Upper lobe of left lung (tissue), 6 donors: Measurements from ENCODE around the gene OGFOD2. TPM values are rescaled to one million over a fixed set of nuclear protein-coding genes. Genes with fewer than 3 reads are reported as not detected.
A peak's percentile ranks its signal among the peaks of the same experiment; 100 is the strongest.

Source experiments
- ATAC-seq, 2 donors: fragments of 200-7000 bp; cut with Tn5 transposase; one replicate each; pipeline ENCODE4 v1.9.1; 2022; ENCODE audit warnings: mild to moderate bottlenecking in 2 of 2, moderate library complexity in 2 of 2; ENCODE audit not compliant: low FRiP score in 2 of 2
- DNase-seq, 2 donors: peaks; one replicate each; pipeline ENCODE4 v3.0.0-alpha.2; 2019 to 2020
- H3K27ac ChIP-seq, 4 donors: fragments of 200-600 bp; sonication (generic); one replicate each; pipeline ENCODE4 v1.5.1; 2016 to 2019
- H3K27me3 ChIP-seq, 4 donors: fragments of 200-600 bp; sonication (generic); one replicate each; pipeline ENCODE4 v1.5.1; 2017 to 2019
- H3K36me3 ChIP-seq, 4 donors: fragments of 200-600 bp; sonication (generic); one replicate each; pipeline ENCODE4 v1.5.1; 2016 to 2019
- H3K4me1 ChIP-seq, 4 donors: fragments of 200-600 bp; sonication (generic); one replicate each; pipeline ENCODE4 v1.5.1; 2018 to 2019
- H3K4me3 ChIP-seq, 4 donors: fragments of 200-600 bp; sonication (generic); one replicate each; pipeline ENCODE4 v1.5.1; 2017 to 2019; ENCODE audit warnings: mild to moderate bottlenecking in 2 of 4, moderate library complexity in 1 of 4
- H3K9me3 ChIP-seq, 4 donors: fragments of 200-600 bp; sonication (generic); one replicate each; pipeline ENCODE4 v1.5.1; 2018 to 2019
- CTCF ChIP-seq, 6 experiments: fragments of 450-650 bp in 4 of 6; fragments of 200-600 bp in 2 of 6; sonication (generic) in 2 of 6; IDR thresholded peaks; one replicate each; pipeline ENCODE4 v1.5.1; 2016 to 2019; ENCODE audit warnings: antibody characterized with exemption in 6 of 6
- EP300 ChIP-seq, 4 donors: sonication (generic); formaldehyde crosslinking; IDR thresholded peaks; one replicate each; pipeline ENCODE4 v1.5.1; 2017; ENCODE audit warnings: antibody characterized with exemption in 4 of 4, control low read depth in 2 of 4
- POLR2A ChIP-seq, 4 donors: fragments of 450-650 bp; IDR thresholded peaks; one replicate each; pipeline ENCODE4 v1.5.1; 2016 to 2017; ENCODE audit warnings: antibody characterized with exemption in 4 of 4, mild to moderate bottlenecking in 2 of 4
- POLR2AphosphoS5 ChIP-seq, 2 donors: sonication (generic); formaldehyde crosslinking; IDR thresholded peaks; one replicate each; pipeline ENCODE4 v1.5.1; 2017; ENCODE audit warnings: antibody characterized with exemption in 2 of 2
- WGBS, 2 donors: methylation state at CpG; one replicate each; pipeline ENCODE4 v1.1.5; 2017 to 2018; 5-methylcytosine and 5-hydroxymethylcytosine counted together
- total RNA-seq, 6 donors: library from RNA; depleted of rRNA in 4 of 6; stranded (reverse); fragments of >200 nt in 4 of 6; gene quantifications; one replicate each; pipeline versions ENCODE4 v1.1.0 to v1.2.1, GENCODE V29; 2016 to 2021
- donor health status: DM: no; HTN: no; CAD: no; lungs with moderate emphysema.
- donor health status: DM: no; HTN: yes; CAD: no; lungs with severe emphysema.

OGFOD2 gene
- total RNA-seq, 6 donors from 2014 or later, result 8.1 to 44.0 (median 17.6) TPM

- WGBS, 2 donors, result 2 to 8% methylated on average over 11 to 24 of the region's 55 CpGs
- H3K27ac ChIP-seq, result peak within 1 kb of the TSS in 2 of 4 donors; percentile 65 to 69
- DNase-seq (peak; percentile 95 to 98), ATAC-seq (peak; percentile 96 to 97)
- TF ChIP-seq CTCF (IDR thresholded peaks at IDR 0.05), result peak in 1 of 6 experiments; percentile 6
- TF ChIP-seq POLR2AphosphoS5 (IDR thresholded peaks at IDR 0.05), result peak in 1 of 2 donors; percentile 79
- no peak for TF ChIP-seq EP300 (IDR thresholded peaks at IDR 0.05)
- TF ChIP-seq POLR2A (IDR thresholded peaks at IDR 0.05), result peak in 1 of 4 donors; percentile 53
- peak within 1 kb of the TSS; percentile 53 to 70 (median 56) for H3K4me3 ChIP-seq
- no peaks in the 10 kb centered on the region for H3K27me3 ChIP-seq
- peaks cover 15 to 46% (median 27%) of the 10 kb centered on the region in 4 donors for H3K4me1 ChIP-seq
- H3K9me3 ChIP-seq, result no peaks in the 10 kb centered on the region
- no peaks in the 10 kb centered on the region for H3K36me3 ChIP-seq
Measured at GRCh38 chr12:122965851-122966742, 8.9 kb upstream of the OGFOD2 start, which contains the start of gene ABCB9. Gene ABCB9, minus strand, starts transcription at chr12:122966463. Its CDS starts 6,228 bp downstream, at chr12:122960235.

- Histone ChIP-seq H3K4me3 (peak overlapping the region in 3 of 4 donors; percentile 53 to 70 (median 59)), H3K27me3 (no peaks in the 10 kb centered on the region), H3K9me3 (no peaks in the 10 kb centered on the region), H3K27ac (peak overlapping the region in 2 of 4 donors; percentile 57 to 61), H3K4me1 (peaks cover 15 to 40% (median 23%) of the 10 kb centered on the region in 4 donors), H3K36me3 (no peaks in the 10 kb centered on the region)
- no peak for ATAC-seq
- WGBS, 2 donors, result 55 to 70% methylated on average over 15 of the region's 15 CpGs
- DNase-seq, result no peak
- TF ChIP-seq POLR2AphosphoS5 (IDR thresholded peaks at IDR 0.05) (no peak), EP300 (IDR thresholded peaks at IDR 0.05) (no peak), CTCF (IDR thresholded peaks at IDR 0.05) (no peak), POLR2A (IDR thresholded peaks at IDR 0.05) (no peak)
Measured at GRCh38 chr12:122966743-122967550, 8.1 kb upstream of the OGFOD2 start.

GRCh38 chr12:122968104-122968503 lies 6.9 kb upstream of the OGFOD2 start:
- no peak for DNase-seq
- Histone ChIP-seq H3K27ac (no peak overlapping the region), H3K27me3 (no peaks in the 10 kb centered on the region), H3K4me1 (peaks cover 15 to 32% (median 20%) of the 10 kb centered on the region in 4 donors), H3K9me3 (no peaks in the 10 kb centered on the region), H3K4me3 (no peak overlapping the region), H3K36me3 (no peaks in the 10 kb centered on the region)
- WGBS, 2 donors, result 79 to 87% methylated on average over 2 of the region's 2 CpGs
- ATAC-seq, result no peak
- TF ChIP-seq EP300 (IDR thresholded peaks at IDR 0.05) (no peak), POLR2A (IDR thresholded peaks at IDR 0.05) (no peak), CTCF (IDR thresholded peaks at IDR 0.05) (no peak), POLR2AphosphoS5 (IDR thresholded peaks at IDR 0.05) (no peak)

GRCh38 chr12:122969676-122970075 lies 5.4 kb upstream of the OGFOD2 start:
- no peak overlapping the region for H3K27ac ChIP-seq
- peaks cover 18 to 27% (median 20%) of the 10 kb centered on the region in 4 donors for H3K4me1 ChIP-seq
- H3K9me3 ChIP-seq, result no peaks in the 10 kb centered on the region
- ATAC-seq (no peak), DNase-seq (no peak)
- no peak overlapping the region for H3K4me3 ChIP-seq
- no peaks in the 10 kb centered on the region for H3K27me3 ChIP-seq
- TF ChIP-seq EP300 (IDR thresholded peaks at IDR 0.05) (no peak), CTCF (IDR thresholded peaks at IDR 0.05) (no peak), POLR2A (IDR thresholded peaks at IDR 0.05) (no peak), POLR2AphosphoS5 (IDR thresholded peaks at IDR 0.05) (no peak)
- 24 to 29% methylated on average over 4 of the region's 4 CpGs for WGBS, 2 donors
- no peaks in the 10 kb centered on the region for H3K36me3 ChIP-seq
